HEK293 (cell line): ENCODE measurements around the gene UGT1A3.

Experiments
- CTCF ChIA-PET: fragments of 350-600 bp; formaldehyde crosslinking; extraction: SDS; loops from one replicate; lab custom pipeline; 2021; ENCODE audit warnings: antibody characterized with exemption; lab: Yijun Ruan, JAX
- POLR2A ChIA-PET: fragments of 300-600 bp; formaldehyde crosslinking; extraction: SDS; loops from one replicate; lab custom pipeline; 2020; ENCODE audit warnings: antibody characterized with exemption, inconsistent platforms; lab: Yijun Ruan, JAX
- H3K27ac ChIP-seq: fragments of 200-500 bp; sonication (Bioruptor generic); 2 replicates; pipeline ENCODE4 v1.5.1; 2014; ENCODE audit warnings: low read depth, low read length, control low read depth, inconsistent platforms; ENCODE audit errors: extremely low read depth
- H3K36me3 ChIP-seq, 2 experiments: fragments of 200-500 bp in 1 of 2; sonication (Bioruptor generic) in 1 of 2; 1 replicate in 1 of 2; 2 replicates in 1 of 2; pipeline ENCODE4 v1.5.1; 2014 to 2017; ENCODE audit warnings: inconsistent platforms in 2 of 2, low read length in 2 of 2; ENCODE audit not compliant: control insufficient read depth in 2 of 2, insufficient read depth in 1 of 2
- H3K4me1 ChIP-seq: fragments of 200-500 bp; sonication (Bioruptor generic); 2 replicates; pipeline ENCODE4 v1.5.1; 2014; ENCODE audit warnings: mild to moderate bottlenecking, low read length, inconsistent platforms; ENCODE audit not compliant: control insufficient read depth, insufficient read depth
- H3K4me3 ChIP-seq: 2 replicates; pipeline ENCODE4 v1.5.1; 2011; ENCODE audit warnings: low read depth, mild to moderate bottlenecking, control low read depth, low read length, moderate library complexity
- H3K9me3 ChIP-seq: fragments of 200-500 bp; sonication (Bioruptor generic); 2 replicates; pipeline ENCODE4 v1.5.1; 2014; ENCODE audit warnings: low read depth, low read length, inconsistent platforms; ENCODE audit not compliant: control insufficient read depth, insufficient read depth
- KLF1 ChIP-seq: fragments of 450-650 bp; formaldehyde crosslinking; IDR thresholded peaks from 2 replicates; pipeline ENCODE4 v1.5.1; 2016; ENCODE audit warnings: missing biosample characterization, missing genetic modification characterization
- KLF16 ChIP-seq: fragments of 450-650 bp; formaldehyde crosslinking; IDR thresholded peaks from 2 replicates; pipeline ENCODE4 v1.5.1; 2017; ENCODE audit warnings: missing biosample characterization, missing genetic modification characterization
- MYNN ChIP-seq: fragments of 450-650 bp; formaldehyde crosslinking; IDR thresholded peaks from 2 replicates; pipeline ENCODE4 v1.5.1; 2016; ENCODE audit warnings: missing biosample characterization, missing genetic modification characterization, borderline replicate concordance
- PRDM2 ChIP-seq: fragments of 450-650 bp; formaldehyde crosslinking; IDR thresholded peaks from 2 replicates; pipeline ENCODE4 v1.5.1; 2016; ENCODE audit warnings: missing biosample characterization, missing genetic modification characterization, borderline replicate concordance
- TSHZ1 ChIP-seq: fragments of 450-650 bp; formaldehyde crosslinking; IDR thresholded peaks from 2 replicates; pipeline ENCODE4 v1.5.1; 2016; ENCODE audit warnings: missing biosample characterization, missing genetic modification characterization, borderline replicate concordance
- ZBTB26 ChIP-seq: fragments of 450-650 bp; formaldehyde crosslinking; optimal IDR thresholded peaks from 2 replicates; pipeline ENCODE3; 2016; ENCODE audit warnings: missing biosample characterization, mild to moderate bottlenecking, missing genetic modification characterization
- ZNF324 ChIP-seq: fragments of 450-650 bp; formaldehyde crosslinking; IDR thresholded peaks from 2 replicates; pipeline ENCODE4 v1.5.1; 2016; ENCODE audit warnings: missing biosample characterization, missing genetic modification characterization
- ZNF350 ChIP-seq: fragments of 450-650 bp; formaldehyde crosslinking; IDR thresholded peaks from 2 replicates; pipeline ENCODE4 v1.5.0; 2017; ENCODE audit warnings: missing biosample characterization, mild to moderate bottlenecking, missing genetic modification characterization
- ZNF354C ChIP-seq: fragments of 450-650 bp; formaldehyde crosslinking; IDR thresholded peaks from 2 replicates; pipeline ENCODE4 v1.5.1; 2016; ENCODE audit warnings: missing biosample characterization, missing genetic modification characterization, low read depth, borderline replicate concordance
- ZNF37A ChIP-seq: fragments of 450-650 bp; IDR thresholded peaks from 2 replicates; pipeline ENCODE4 v1.5.1; 2018; ENCODE audit warnings: missing biosample characterization, missing genetic modification characterization
- ZNF518A ChIP-seq: fragments of 450-650 bp; formaldehyde crosslinking; conservative IDR thresholded peaks from 2 replicates; pipeline ENCODE4 v1.5.1; 2016; ENCODE audit warnings: low read depth, missing biosample characterization, missing genetic modification characterization
- ZNF561 ChIP-seq: fragments of 450-650 bp; IDR thresholded peaks from 2 replicates; pipeline ENCODE4 v1.5.1; 2018; ENCODE audit warnings: missing biosample characterization, missing genetic modification characterization, borderline replicate concordance
- ZNF580 ChIP-seq: fragments of 450-650 bp; formaldehyde crosslinking; IDR thresholded peaks from 2 replicates; pipeline ENCODE4 v1.5.1; 2016; ENCODE audit warnings: missing biosample characterization, missing genetic modification characterization
- ZNF600 ChIP-seq: fragments of 450-650 bp; formaldehyde crosslinking; IDR thresholded peaks from 2 replicates; pipeline ENCODE4 v1.5.1; 2016; ENCODE audit warnings: missing biosample characterization, missing genetic modification characterization
- ZNF621 ChIP-seq: fragments of 450-650 bp; formaldehyde crosslinking; IDR thresholded peaks from 2 replicates; pipeline ENCODE4 v1.5.1; 2017; ENCODE audit warnings: missing biosample characterization, missing genetic modification characterization
- ZNF843 ChIP-seq: fragments of 450-650 bp; formaldehyde crosslinking; IDR thresholded peaks from 2 replicates; pipeline ENCODE4 v1.5.1; 2016; ENCODE audit warnings: missing biosample characterization, missing genetic modification characterization
- ZSCAN23 ChIP-seq: fragments of 450-650 bp; formaldehyde crosslinking; IDR thresholded peaks from 2 replicates; pipeline ENCODE4 v1.5.1; 2016; ENCODE audit warnings: missing biosample characterization, missing genetic modification characterization

UGT1A3 gene

GRCh38 chr2:233706720-233707119 is 22.1 kb upstream of the UGT1A3 start:
- POLR2A ChIA-PET: no interaction called here
- Histone ChIP-seq H3K4me3 (no peak overlapping the region), H3K27ac (no peak overlapping the region), H3K4me1 (no peaks in the 10 kb centered on the region)
- no peak for TF ChIP-seq TSHZ1 (tag by site-specific recombination)
- TF ChIP-seq ZNF324: no peak
- TF ChIP-seq KLF16 (tag by site-specific recombination): no peak
- no peak for TF ChIP-seq ZNF843 (tag by site-specific recombination)
- TF ChIP-seq, all 188 proteins: peak for 0
- Histone ChIP-seq H3K36me3 (no peaks in the 10 kb centered on the region), H3K9me3 (no peaks in the 10 kb centered on the region)
- CTCF ChIA-PET: interaction anchor here (0.6 to 0.7 kb wide), 2 partner anchors 231 to 432 kb away, joined by 3 to 4 read pairs; no protein-coding TSS in a partner anchor

GRCh38 chr2:233707940-233708644 is 20.8 kb upstream of the UGT1A3 start:
- Histone ChIP-seq H3K9me3 (no peaks in the 10 kb centered on the region), H3K4me1 (no peaks in the 10 kb centered on the region), H3K27ac (no peak overlapping the region), H3K36me3 (no peaks in the 10 kb centered on the region), H3K4me3 (no peak overlapping the region)
- ChIA-PET POLR2A (no interaction called here), CTCF (interaction anchor here (0.7 to 1.0 kb wide), 2 partner anchors 155 to 442 kb away, joined by 3 read pairs; no protein-coding TSS in a partner anchor)
- TF ChIP-seq ZNF621 (tag by site-specific recombination) (no peak), ZNF354C (tag by site-specific recombination) (no peak), ZNF580 (no peak), ZNF561 (tag by site-specific recombination) (no peak), ZNF518A (tag by site-specific recombination) (no peak), PRDM2 (tag by site-specific recombination) (no peak), KLF1 (tag by site-specific recombination) (no peak), ZSCAN23 (tag by site-specific recombination) (no peak), MYNN (tag by site-specific recombination) (no peak), ZBTB26 (tag by site-specific recombination) (no peak), ZNF37A (no peak), ZNF600 (tag by site-specific recombination) (no peak), ZNF350 (tag by site-specific recombination) (no peak)
